AG09319 (cell line): Measurements from ENCODE around the gene YTHDF2.
"Not testable (repeated sequence)": the region's sequence is repeated elsewhere in the genome, so short reads cannot be mapped to it uniquely, and the experiment has no call there.

Source experiments
- DNase-seq: peaks from one replicate; pipeline ENCODE4 v3.0.0-alpha.2; 2010; ENCODE audit warnings: low read depth; ENCODE audit errors: extremely low read depth
- TF ChIP-seq, protein P1 (sequence below): IDR thresholded peaks from 2 replicates; pipeline ENCODE4 v1.5.1; 2011; ENCODE audit warnings: low read depth, mild to moderate bottlenecking, inconsistent platforms, low read length, moderate library complexity

The YTHDF2 gene

DNA sequence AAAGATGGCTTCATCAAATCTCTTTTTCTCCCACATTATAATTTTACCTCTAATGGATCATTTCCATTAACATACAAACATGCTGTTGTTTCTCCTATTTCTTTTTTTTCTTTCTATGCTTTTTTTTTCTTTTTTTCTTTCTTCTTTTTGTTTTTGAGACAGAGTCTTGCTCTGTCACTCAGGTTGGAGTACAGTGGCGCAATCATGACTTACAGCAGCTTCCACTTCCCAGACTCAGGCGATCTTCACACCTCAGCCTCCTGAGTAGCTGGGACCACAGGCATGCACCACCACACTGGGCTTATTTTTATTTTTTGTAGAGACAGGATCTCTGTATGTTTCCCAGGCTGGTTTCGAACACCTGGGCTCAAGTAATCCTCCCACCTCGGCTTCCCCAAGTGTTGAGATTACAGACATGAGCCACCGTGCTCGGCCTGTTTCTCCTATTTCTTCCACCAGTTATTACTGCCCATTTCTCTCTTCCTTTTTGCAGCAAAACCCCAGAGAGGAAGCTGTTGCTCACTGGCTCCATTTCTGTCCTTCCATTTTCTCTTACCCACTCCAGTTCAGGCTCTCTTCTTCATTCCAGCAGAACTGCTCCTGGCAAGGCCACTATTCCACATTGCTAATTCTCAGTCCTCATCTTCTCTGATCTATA lies 43.1 kb downstream of the YTHDF2 start:
- TF ChIP-seq, protein P1, sequence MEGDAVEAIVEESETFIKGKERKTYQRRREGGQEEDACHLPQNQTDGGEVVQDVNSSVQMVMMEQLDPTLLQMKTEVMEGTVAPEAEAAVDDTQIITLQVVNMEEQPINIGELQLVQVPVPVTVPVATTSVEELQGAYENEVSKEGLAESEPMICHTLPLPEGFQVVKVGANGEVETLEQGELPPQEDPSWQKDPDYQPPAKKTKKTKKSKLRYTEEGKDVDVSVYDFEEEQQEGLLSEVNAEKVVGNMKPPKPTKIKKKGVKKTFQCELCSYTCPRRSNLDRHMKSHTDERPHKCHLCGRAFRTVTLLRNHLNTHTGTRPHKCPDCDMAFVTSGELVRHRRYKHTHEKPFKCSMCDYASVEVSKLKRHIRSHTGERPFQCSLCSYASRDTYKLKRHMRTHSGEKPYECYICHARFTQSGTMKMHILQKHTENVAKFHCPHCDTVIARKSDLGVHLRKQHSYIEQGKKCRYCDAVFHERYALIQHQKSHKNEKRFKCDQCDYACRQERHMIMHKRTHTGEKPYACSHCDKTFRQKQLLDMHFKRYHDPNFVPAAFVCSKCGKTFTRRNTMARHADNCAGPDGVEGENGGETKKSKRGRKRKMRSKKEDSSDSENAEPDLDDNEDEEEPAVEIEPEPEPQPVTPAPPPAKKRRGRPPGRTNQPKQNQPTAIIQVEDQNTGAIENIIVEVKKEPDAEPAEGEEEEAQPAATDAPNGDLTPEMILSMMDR, result no peak
- no peak for DNase-seq

DNA sequence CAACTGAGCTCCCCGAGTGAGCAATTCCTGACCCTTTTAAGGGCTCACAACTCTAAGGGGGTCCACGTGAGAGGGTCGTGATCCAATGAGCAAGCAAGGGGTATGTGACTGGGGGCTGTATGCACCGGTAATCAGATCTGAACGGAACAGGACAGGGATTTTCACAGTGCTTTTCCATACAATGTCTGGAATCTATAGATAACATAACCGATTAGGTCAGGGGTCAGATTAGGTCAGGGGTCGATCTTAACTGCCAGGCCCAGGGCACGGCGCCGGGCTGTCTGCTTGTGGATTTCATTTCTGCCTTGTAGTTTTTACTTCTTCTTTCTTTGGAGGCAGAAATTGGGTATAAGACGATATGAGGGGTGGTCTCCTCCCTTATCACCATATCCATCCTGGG lies 44.6 kb downstream of the YTHDF2 start:
- no peak for DNase-seq
- TF ChIP-seq, protein P1, result no peak

DNA sequence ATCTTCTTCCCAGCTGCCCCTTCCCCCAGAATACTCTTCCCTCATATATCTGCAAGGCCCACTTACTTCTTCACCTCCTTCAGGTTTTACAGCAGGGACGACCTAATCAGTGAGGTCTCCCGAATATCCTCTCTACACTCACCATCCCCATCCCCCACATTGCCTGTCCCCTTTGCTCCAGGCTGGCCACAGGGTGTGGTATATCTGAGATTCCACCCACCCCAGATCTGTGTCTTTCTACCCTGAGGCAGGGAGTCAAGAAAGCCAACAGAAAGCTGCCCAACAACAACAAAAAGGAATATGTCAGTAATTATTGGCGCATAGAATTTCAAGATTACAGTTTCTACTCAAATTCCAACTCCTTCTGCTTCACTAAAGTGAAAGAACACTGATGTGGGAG lies 45.3 kb downstream of the YTHDF2 start:
- DNase-seq, result no peak
- TF ChIP-seq, protein P1, result no peak

DNA sequence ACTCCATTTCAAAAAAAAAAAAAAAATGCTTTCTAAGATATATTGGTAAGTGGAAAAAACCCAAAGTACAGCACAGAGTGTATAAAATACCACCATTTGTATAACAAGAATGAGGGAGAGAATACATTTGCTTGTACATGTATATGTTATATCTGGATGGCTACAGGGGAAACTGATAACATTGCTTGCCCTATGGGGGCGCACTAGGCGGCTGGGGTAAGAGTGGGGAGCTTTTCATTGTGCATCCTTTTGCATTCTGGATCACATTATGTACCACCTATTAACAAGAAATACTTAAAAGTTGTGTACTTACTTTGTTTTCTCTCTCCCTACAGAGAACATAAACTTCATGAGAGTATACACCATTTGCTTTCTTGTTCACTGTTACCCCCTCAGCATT lies 46.6 kb downstream of the YTHDF2 start:
- TF ChIP-seq, protein P1, result no peak
- no peak for DNase-seq

DNA sequence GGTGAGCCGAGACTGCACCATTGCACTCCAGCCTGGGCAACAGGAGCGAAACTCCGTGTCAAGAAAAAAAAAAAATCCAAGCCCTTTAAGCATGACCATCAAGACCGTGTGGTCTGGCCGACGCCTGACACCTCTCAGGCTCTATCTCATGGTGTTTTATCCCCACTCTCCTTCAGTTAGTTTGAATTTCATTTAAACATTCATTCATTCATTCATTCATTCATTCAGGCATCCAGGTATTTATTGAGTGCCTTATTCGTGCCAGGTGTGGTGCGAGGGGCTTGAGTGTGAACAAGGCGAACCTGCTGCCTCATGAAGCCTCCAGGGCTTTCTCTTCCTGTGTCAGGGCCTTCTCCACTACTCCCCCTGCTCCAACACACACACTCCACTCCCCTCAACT lies 52.7 kb downstream of the YTHDF2 start:
- TF ChIP-seq, protein P1, result no peak

DNA sequence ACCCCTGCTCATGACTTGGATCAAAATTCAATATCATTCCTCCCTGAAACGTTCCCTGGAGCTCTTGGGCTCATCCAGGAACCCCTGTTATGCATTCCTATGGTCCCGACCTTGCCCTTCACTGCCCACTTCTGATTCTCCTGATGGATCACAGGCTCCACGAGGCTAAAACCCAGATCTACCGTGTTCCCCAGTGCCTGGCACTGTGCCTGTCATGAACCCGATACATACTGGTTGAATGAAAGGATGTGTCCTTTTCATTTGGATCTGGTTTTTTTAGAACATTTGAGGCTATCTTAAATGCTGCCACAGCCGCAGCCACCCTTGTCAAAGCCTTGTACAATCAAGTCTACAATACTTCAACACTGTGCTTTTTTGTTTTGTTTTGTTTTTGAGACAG lies 53.1 kb downstream of the YTHDF2 start:
- TF ChIP-seq, protein P1, result no peak
- no peak for DNase-seq

More for the DNA sequence above, 52.7 kb downstream of the YTHDF2 start:
- DNase-seq, result no peak

DNA sequence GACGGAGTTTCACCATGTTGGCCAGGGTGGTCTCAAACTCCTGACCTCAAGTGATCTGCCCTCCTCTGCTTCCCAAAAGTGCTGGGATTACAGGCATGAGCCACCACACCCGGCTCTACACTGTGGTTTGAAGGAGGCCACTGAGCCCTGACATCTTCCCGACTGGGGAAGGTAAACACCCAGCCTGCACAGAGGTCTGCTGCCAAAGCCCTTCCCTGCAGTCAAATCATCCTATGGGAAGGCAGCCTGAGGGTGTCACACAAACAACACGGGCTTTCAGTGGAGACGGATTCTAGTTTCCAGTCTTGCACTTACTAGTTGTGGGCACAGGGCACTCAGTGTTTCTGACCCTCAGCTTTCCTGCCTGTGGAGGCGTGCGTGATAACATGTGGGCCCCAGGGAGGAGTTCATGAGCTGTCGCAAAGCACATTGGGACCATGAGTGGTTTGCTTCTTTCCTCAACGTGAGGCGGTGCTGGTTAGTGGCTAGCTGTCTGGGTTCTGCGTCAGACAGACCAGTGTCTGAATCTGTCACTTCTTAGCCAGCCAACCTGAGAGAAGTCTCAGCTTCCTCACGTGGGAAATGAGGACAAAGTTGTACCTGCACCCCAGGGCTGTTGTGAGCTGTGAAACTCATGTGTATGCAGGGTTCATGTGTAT lies 53.8 kb downstream of the YTHDF2 start:
- DNase-seq, result no peak
- TF ChIP-seq, protein P1, result no peak

DNA sequence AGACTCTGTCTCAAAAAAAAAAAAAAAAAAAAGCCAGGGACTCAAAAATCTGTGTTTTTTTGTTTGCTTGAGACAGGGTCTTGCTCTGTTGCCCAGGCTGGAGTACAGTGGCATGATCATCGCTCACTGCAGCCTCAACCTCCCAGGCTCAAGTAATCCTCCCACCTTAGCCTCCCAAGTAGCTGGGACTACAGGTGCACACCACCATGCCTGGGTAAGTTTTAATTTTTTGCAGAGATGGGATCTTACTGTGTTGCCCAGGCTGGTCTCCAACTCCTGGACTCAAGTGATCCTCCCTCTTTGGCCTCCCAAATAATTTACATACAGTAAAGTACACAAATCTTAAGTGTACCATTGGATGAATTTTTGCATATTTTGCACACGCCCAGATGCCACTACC lies 55.2 kb downstream of the YTHDF2 start:
- DNase-seq, result not testable (repeated sequence)
